CD4-positive, alpha-beta memory T cell (primary cell): ENCODE data around the gene PHACTR3. TPM values are rescaled to one million over a fixed set of nuclear protein-coding genes. Genes with fewer than 3 reads are reported as not detected.

Experiments used
- CTCF ChIA-PET: fragments of 350-600 bp; sonication (Branson Sonifier 250); formaldehyde crosslinking; loops from one replicate; lab custom pipeline; 2021; ENCODE audit warnings: inconsistent platforms; ENCODE audit not compliant: partially characterized antibody; lab: Charles Lee
- POLR2A ChIA-PET: fragments of 350-600 bp; sonication (Branson Sonifier 250); formaldehyde crosslinking; loops from one replicate; lab custom pipeline; 2021; ENCODE audit not compliant: partially characterized antibody; lab: Charles Lee
- DNase-seq, 5 donors: peaks; one replicate each; pipeline versions ENCODE4 v3.0.0 to v3.0.0-alpha.2; 2020 to 2022; ENCODE audit warnings: mixed read lengths in 1 of 5
- H3K27ac ChIP-seq: one replicate; pipeline ENCODE4 v1.7.0; 2013; ENCODE audit warnings: low read depth, low read length
- H3K27me3 ChIP-seq: 2 replicates; pipeline ENCODE4 v1.7.0; 2013; ENCODE audit warnings: mild to moderate bottlenecking, low read length, moderate library complexity; ENCODE audit not compliant: insufficient read depth
- H3K36me3 ChIP-seq: 2 replicates; pipeline ENCODE4 v1.7.0; 2013; ENCODE audit warnings: mild to moderate bottlenecking, low read length, moderate library complexity; ENCODE audit not compliant: insufficient read depth
- H3K4me1 ChIP-seq: 2 replicates; pipeline ENCODE4 v1.7.0; 2013; ENCODE audit warnings: mild to moderate bottlenecking, low read length, moderate library complexity; ENCODE audit not compliant: insufficient read depth
- H3K4me3 ChIP-seq, 2 donors: one replicate each; pipeline ENCODE4 v1.7.0; 2013; ENCODE audit warnings: low read length in 2 of 2, mild to moderate bottlenecking in 1 of 2
- H3K9me3 ChIP-seq, 2 donors: one replicate each; pipeline ENCODE4 v1.7.0; 2013; ENCODE audit warnings: low read length in 2 of 2, control low read depth in 1 of 2; ENCODE audit not compliant: control insufficient read depth in 1 of 2
- H3K27ac Mint-ChIP-seq, 7 donors: one replicate each; pipeline ENCODE4 v1.8.0; 2020 to 2021; ENCODE audit warnings: mixed read lengths in 7 of 7, mild to moderate bottlenecking in 6 of 7, inconsistent platforms in 3 of 7, moderate library complexity in 3 of 7
- H3K27me3 Mint-ChIP-seq, 2 donors: one replicate each; pipeline ENCODE4 v1.8.0; 2020 to 2021; ENCODE audit warnings: mixed read lengths in 2 of 2
- H3K36me3 Mint-ChIP-seq, 2 donors: one replicate each; pipeline ENCODE4 v1.8.0; 2020 to 2021; ENCODE audit warnings: mixed read lengths in 2 of 2, inconsistent platforms in 1 of 2, mild to moderate bottlenecking in 1 of 2
- H3K4me1 Mint-ChIP-seq, 4 donors: one replicate each; pipeline ENCODE4 v1.8.0; 2020 to 2021; ENCODE audit warnings: mixed read lengths in 4 of 4, mild to moderate bottlenecking in 1 of 4
- H3K4me3 Mint-ChIP-seq, 8 donors: one replicate each; pipeline ENCODE4 v1.8.0; 2020 to 2021; ENCODE audit warnings: mixed read lengths in 8 of 8, mild to moderate bottlenecking in 7 of 8, moderate library complexity in 6 of 8, inconsistent platforms in 3 of 8
- H3K9me3 Mint-ChIP-seq, 8 donors: one replicate each; pipeline ENCODE4 v1.8.0; 2020 to 2021; ENCODE audit warnings: mixed read lengths in 8 of 8, mild to moderate bottlenecking in 5 of 8, inconsistent platforms in 3 of 8, moderate library complexity in 1 of 8
- intact Hi-C: fragments of 100-400 bp; cut with micrococcal nuclease; formaldehyde crosslinking; loops from one replicate; pipeline ENCODE4 v1.15.1; 2023
- polyA plus RNA-seq, 2 donors: library from polyadenylated mRNA; unstranded; fragments of 300-500 nt; fragmentation: Illumina TruSeq; gene quantifications; one replicate each; pipeline ENCODE4 v1.2.3, GENCODE V29; 2021
- total RNA-seq, 2 experiments: library from RNA; stranded (reverse); gene quantifications; one replicate each; pipeline ENCODE4 v1.2.3, GENCODE V29; 2021

The PHACTR3 gene
- total and polyA plus RNA-seq, 4 experiments from 2014 or later: not detected

GRCh38 chr20:59817406-59817805, 213.1 kb downstream of the PHACTR3 start:
- Histone ChIP-seq H3K4me1 (no peaks in the 10 kb centered on the region), H3K9me3 (no peaks in the 10 kb centered on the region), H3K27me3 (no peaks in the 10 kb centered on the region), H3K4me3 (no peak overlapping the region), H3K27ac (no peak overlapping the region), H3K36me3 (no peaks in the 10 kb centered on the region)
- Mint-ChIP-seq H3K4me1 (no peaks in the 10 kb centered on the region), H3K36me3 (no peaks in the 10 kb centered on the region), H3K4me3 (no peak overlapping the region), H3K9me3 (peaks cover 0 to 4% (median 0%) of the 10 kb centered on the region in 8 donors), H3K27me3 (peaks cover 0 to 4% of the 10 kb centered on the region in 2 donors), H3K27ac (no peak overlapping the region)
- DNase-seq: no peak
- CTCF ChIA-PET: no interaction called here
- intact Hi-C loops: no loop called here
- POLR2A ChIA-PET: no interaction called here

- Mint-ChIP-seq H3K4me1 (no peaks in the 10 kb centered on the region), H3K36me3 (no peaks in the 10 kb centered on the region), H3K27me3 (peaks cover 0 to 3% of the 10 kb centered on the region in 2 donors), H3K9me3 (peaks cover 0 to 4% (median 0%) of the 10 kb centered on the region in 8 donors), H3K4me3 (no peak overlapping the region), H3K27ac (no peak overlapping the region)
- H3K4me1 ChIP-seq: no peaks in the 10 kb centered on the region
- ChIA-PET POLR2A (no interaction called here), CTCF (no interaction called here)
- DNase-seq: no peak
- H3K27ac ChIP-seq: no peak overlapping the region
- no peaks in the 10 kb centered on the region for H3K9me3 ChIP-seq
- no peaks in the 10 kb centered on the region for H3K36me3 ChIP-seq
- H3K4me3 ChIP-seq: no peak overlapping the region
- no peaks in the 10 kb centered on the region for H3K27me3 ChIP-seq
- intact Hi-C loops: no loop called here
These were observed 213.7 kb downstream of the PHACTR3 start for GRCh38 chr20:59817846-59818615.

- intact Hi-C loops: no loop called here
- H3K9me3 Mint-ChIP-seq: peaks cover 0 to 4% (median 0%) of the 10 kb centered on the region in 8 donors
- no peak overlapping the region for H3K27ac Mint-ChIP-seq
- ChIA-PET POLR2A (no interaction called here), CTCF (no interaction called here)
- Histone ChIP-seq H3K9me3 (no peaks in the 10 kb centered on the region), H3K27ac (no peak overlapping the region), H3K27me3 (no peaks in the 10 kb centered on the region), H3K4me1 (no peaks in the 10 kb centered on the region), H3K4me3 (no peak overlapping the region), H3K36me3 (no peaks in the 10 kb centered on the region)
- no peak overlapping the region for H3K4me3 Mint-ChIP-seq
- no peak for DNase-seq
- H3K4me1 Mint-ChIP-seq: no peaks in the 10 kb centered on the region
- H3K27me3 Mint-ChIP-seq: peaks cover 0 to 3% of the 10 kb centered on the region in 2 donors
- H3K36me3 Mint-ChIP-seq: no peaks in the 10 kb centered on the region
These were observed 214.6 kb downstream of the PHACTR3 start for GRCh38 chr20:59818911-59819310.

GRCh38 chr20:59819496-59820203, 215.3 kb downstream of the PHACTR3 start:
- no peak overlapping the region for H3K27ac ChIP-seq
- H3K4me1 Mint-ChIP-seq: no peaks in the 10 kb centered on the region
- no peak for DNase-seq
- CTCF ChIA-PET: no interaction called here
- intact Hi-C loops: no loop called here
- no peaks in the 10 kb centered on the region for H3K36me3 Mint-ChIP-seq
- no peak overlapping the region for H3K27ac Mint-ChIP-seq
- H3K27me3 ChIP-seq: no peaks in the 10 kb centered on the region
- peaks cover 0 to 5% of the 10 kb centered on the region in 2 donors for H3K27me3 Mint-ChIP-seq
- POLR2A ChIA-PET: no interaction called here
- H3K9me3 Mint-ChIP-seq: peaks cover 0 to 4% (median 0%) of the 10 kb centered on the region in 8 donors
- H3K36me3 ChIP-seq: no peaks in the 10 kb centered on the region
- H3K4me3 Mint-ChIP-seq: no peak overlapping the region
- H3K4me1 ChIP-seq: no peaks in the 10 kb centered on the region
- no peak overlapping the region for H3K4me3 ChIP-seq
- H3K9me3 ChIP-seq: no peaks in the 10 kb centered on the region

- Mint-ChIP-seq H3K4me1 (no peaks in the 10 kb centered on the region), H3K36me3 (no peaks in the 10 kb centered on the region), H3K27ac (no peak overlapping the region), H3K9me3 (peaks cover 0 to 4% (median 0%) of the 10 kb centered on the region in 8 donors), H3K27me3 (peaks cover 0 to 5% of the 10 kb centered on the region in 2 donors), H3K4me3 (no peak overlapping the region)
- ChIA-PET POLR2A (no interaction called here), CTCF (interaction anchor here (0.9 kb wide), 1 partner anchor 29 kb away, joined by 4 read pairs; no protein-coding TSS in a partner anchor)
- Histone ChIP-seq H3K27me3 (no peaks in the 10 kb centered on the region), H3K9me3 (no peaks in the 10 kb centered on the region), H3K27ac (no peak overlapping the region), H3K36me3 (no peaks in the 10 kb centered on the region), H3K4me1 (no peaks in the 10 kb centered on the region), H3K4me3 (no peak overlapping the region)
- DNase-seq: no peak
- intact Hi-C loops: no loop called here
These were observed 216.1 kb downstream of the PHACTR3 start for GRCh38 chr20:59820204-59821041.

- H3K4me1 Mint-ChIP-seq: no peaks in the 10 kb centered on the region
- no peak overlapping the region for H3K27ac Mint-ChIP-seq
- ChIA-PET POLR2A (no interaction called here), CTCF (interaction anchor here (0.9 kb wide), 1 partner anchor 29 kb away, joined by 4 read pairs; no protein-coding TSS in a partner anchor)
- H3K36me3 ChIP-seq: no peaks in the 10 kb centered on the region
- intact Hi-C loops: no loop called here
- no peaks in the 10 kb centered on the region for H3K4me1 ChIP-seq
- H3K9me3 Mint-ChIP-seq: peaks cover 0 to 4% (median 0%) of the 10 kb centered on the region in 8 donors
- no peak overlapping the region for H3K4me3 ChIP-seq
- DNase-seq: no peak
- no peak overlapping the region for H3K27ac ChIP-seq
- no peaks in the 10 kb centered on the region for H3K27me3 ChIP-seq
- H3K4me3 Mint-ChIP-seq: no peak overlapping the region
- peaks cover 0 to 5% of the 10 kb centered on the region in 2 donors for H3K27me3 Mint-ChIP-seq
- H3K36me3 Mint-ChIP-seq: no peaks in the 10 kb centered on the region
- no peaks in the 10 kb centered on the region for H3K9me3 ChIP-seq
These were observed 216.9 kb downstream of the PHACTR3 start for GRCh38 chr20:59821201-59821600.

GRCh38 chr20:59821788-59822187, 217.4 kb downstream of the PHACTR3 start:
- Mint-ChIP-seq H3K4me3 (no peak overlapping the region), H3K9me3 (peaks cover 0 to 4% (median 0%) of the 10 kb centered on the region in 8 donors), H3K4me1 (no peaks in the 10 kb centered on the region), H3K27me3 (peaks cover 0 to 5% of the 10 kb centered on the region in 2 donors), H3K36me3 (no peaks in the 10 kb centered on the region), H3K27ac (no peak overlapping the region)
- Histone ChIP-seq H3K27ac (no peak overlapping the region), H3K4me1 (no peaks in the 10 kb centered on the region), H3K4me3 (no peak overlapping the region), H3K27me3 (no peaks in the 10 kb centered on the region), H3K9me3 (no peaks in the 10 kb centered on the region), H3K36me3 (no peaks in the 10 kb centered on the region)
- CTCF ChIA-PET: no interaction called here
- POLR2A ChIA-PET: no interaction called here
- DNase-seq: no peak
- intact Hi-C loops: no loop called here
